Osteocyte (in vitro differentiated cells): ENCODE results near the gene NACC2. TPM values are rescaled to one million over a fixed set of nuclear protein-coding genes. Genes with fewer than 3 reads are reported as not detected.

ENCODE experiments used
- DNase-seq: peaks from one replicate; pipeline ENCODE4 v3.0.0; 2021; ENCODE audit warnings: mixed read lengths; ENCODE audit not compliant: unreplicated experiment; ENCODE audit errors: extremely low spot score
- H3K27ac Mint-ChIP-seq: one replicate; pipeline ENCODE4 v1.8.0; 2021; ENCODE audit warnings: mild to moderate bottlenecking, mixed read lengths; ENCODE audit not compliant: unreplicated experiment
- H3K27me3 Mint-ChIP-seq: one replicate; pipeline ENCODE4 v1.8.0; 2021; ENCODE audit warnings: mixed read lengths; ENCODE audit not compliant: unreplicated experiment
- H3K36me3 Mint-ChIP-seq: one replicate; pipeline ENCODE4 v1.8.0; 2021; ENCODE audit warnings: mixed read lengths; ENCODE audit not compliant: unreplicated experiment
- H3K4me1 Mint-ChIP-seq: one replicate; pipeline ENCODE4 v1.8.0; 2021; ENCODE audit warnings: mixed read lengths; ENCODE audit not compliant: unreplicated experiment
- H3K4me3 Mint-ChIP-seq: one replicate; pipeline ENCODE4 v1.8.0; 2021; ENCODE audit warnings: mild to moderate bottlenecking, moderate library complexity, mixed read lengths; ENCODE audit not compliant: unreplicated experiment
- H3K9me3 Mint-ChIP-seq: one replicate; pipeline ENCODE4 v1.8.0; 2021; ENCODE audit warnings: mixed read lengths; ENCODE audit not compliant: unreplicated experiment
- CTCF ChIP-seq: fragments of 200-600 bp; sonication (generic); IDR thresholded peaks from 2 replicates; pipeline ENCODE4 v1.5.0; 2021; ENCODE audit warnings: antibody characterized with exemption, mild to moderate bottlenecking, moderate library complexity
- total RNA-seq: library from RNA; stranded (reverse); gene quantifications from 2 replicates; pipeline ENCODE4 v1.2.1, GENCODE V29; 2021

The NACC2 gene
- total RNA-seq, 1 donor from 2014 or later, result 40.1 TPM

DNA sequence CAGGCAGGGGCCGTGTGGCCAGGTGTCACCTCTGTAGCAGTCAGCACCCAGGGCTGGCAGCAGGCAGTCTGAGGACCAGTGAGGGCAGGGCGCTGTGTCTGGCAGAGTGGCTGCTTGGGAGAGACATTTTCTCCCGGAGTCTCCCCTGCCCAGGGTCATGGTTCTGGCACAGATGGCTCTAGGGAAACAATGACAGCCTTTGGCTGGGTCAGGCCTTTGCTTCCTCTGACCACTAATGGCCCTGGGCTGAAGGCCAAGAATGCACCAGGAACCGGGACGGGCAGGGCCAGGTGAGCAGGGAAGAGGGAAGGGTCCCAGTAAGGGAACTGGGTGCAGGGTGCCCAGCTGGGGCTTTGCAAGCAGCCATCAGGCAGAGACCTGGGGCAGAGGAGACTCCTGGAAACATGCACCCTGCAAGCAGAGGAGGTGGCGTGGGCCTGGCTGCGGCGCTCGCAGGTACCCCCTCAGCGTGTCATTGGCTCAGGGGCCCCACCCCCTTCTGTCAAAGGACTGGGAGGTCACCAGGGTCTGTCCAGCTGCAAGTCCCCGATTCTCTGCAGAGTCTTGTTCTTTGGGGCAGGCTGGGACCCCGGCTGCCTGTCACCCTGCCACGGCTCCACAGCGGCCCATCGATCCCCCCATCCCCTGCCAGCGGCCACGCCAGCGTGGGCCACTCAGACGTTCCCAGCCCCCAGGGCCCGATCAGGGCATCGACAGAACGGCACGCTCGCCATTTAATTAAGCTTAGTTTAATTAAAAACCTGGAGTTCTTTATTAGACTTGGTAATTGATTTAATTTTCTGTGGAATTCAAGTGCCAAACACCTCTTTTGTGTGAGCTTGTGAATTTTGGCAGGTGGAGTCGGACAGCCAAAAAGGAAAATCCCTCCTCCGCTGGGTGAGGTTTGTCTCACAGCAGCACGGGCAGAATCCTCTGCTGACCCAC, 42.5 kb upstream of the NACC2 start:
- no peak overlapping the region for H3K4me3 Mint-ChIP-seq
- H3K36me3 Mint-ChIP-seq, result no peaks in the 10 kb centered on the region

GRCh38 chr9:136136127-136136925, 41.2 kb upstream of the NACC2 start:
- DNase-seq, result no peak
- Mint-ChIP-seq H3K4me3 (no peak overlapping the region), H3K27ac (no peak overlapping the region), H3K9me3 (no peaks in the 10 kb centered on the region), H3K27me3 (peaks cover 18% of the 10 kb centered on the region), H3K4me1 (peaks cover 8% of the 10 kb centered on the region), H3K36me3 (no peaks in the 10 kb centered on the region)
- no peak for TF ChIP-seq CTCF

More for the DNA sequence above, 42.5 kb upstream of the NACC2 start:
- H3K4me1 Mint-ChIP-seq, result peaks cover 8% of the 10 kb centered on the region
- H3K27me3 Mint-ChIP-seq, result peaks cover 18% of the 10 kb centered on the region
- TF ChIP-seq CTCF, result no peak
- no peak overlapping the region for H3K27ac Mint-ChIP-seq
- H3K9me3 Mint-ChIP-seq, result no peaks in the 10 kb centered on the region
- no peak for DNase-seq

DNA sequence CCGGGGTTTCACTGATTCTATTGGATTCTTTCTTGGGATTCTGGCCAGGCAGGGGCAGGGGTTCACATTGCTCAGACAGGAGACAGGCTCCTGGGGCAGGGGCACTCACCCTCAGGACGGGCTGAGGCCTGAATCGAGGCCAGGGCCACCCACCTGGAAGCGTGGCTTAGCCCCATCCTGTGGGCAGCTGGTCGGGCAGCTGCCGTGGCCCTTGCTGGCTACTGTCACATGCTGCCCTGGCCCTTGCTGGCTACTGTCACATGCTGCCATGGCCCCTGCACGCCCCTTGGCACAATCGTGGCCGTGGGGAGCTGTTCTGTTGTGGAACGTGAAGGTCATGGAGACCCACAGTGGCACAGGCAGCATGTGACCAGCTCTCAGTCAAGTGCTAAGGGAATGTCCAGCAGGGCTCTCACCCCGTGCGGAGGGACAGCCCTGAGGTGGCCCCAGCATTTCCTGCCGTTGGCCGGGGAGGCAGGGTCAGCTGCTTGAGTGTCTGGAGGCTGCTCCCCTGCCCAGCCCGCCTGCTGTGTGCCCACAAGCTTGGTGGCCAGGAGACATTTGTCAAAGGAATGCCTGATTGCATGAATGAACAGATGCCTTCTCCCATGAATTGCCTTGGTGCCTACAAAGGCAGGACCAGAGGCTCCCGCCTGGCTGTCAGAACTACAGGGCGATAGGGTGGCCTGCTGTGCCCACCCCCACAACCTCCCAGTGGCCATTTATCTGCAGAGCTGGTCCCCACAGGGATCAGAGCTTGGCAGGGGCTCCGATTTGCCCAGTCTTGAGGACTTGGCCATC, 40.4 kb upstream of the NACC2 start:
- no peak overlapping the region for H3K27ac Mint-ChIP-seq
- H3K9me3 Mint-ChIP-seq, result no peaks in the 10 kb centered on the region
- H3K36me3 Mint-ChIP-seq, result no peaks in the 10 kb centered on the region
- H3K4me1 Mint-ChIP-seq, result peaks cover 8% of the 10 kb centered on the region
- no peak for DNase-seq
- TF ChIP-seq CTCF, result no peak
- H3K4me3 Mint-ChIP-seq, result no peak overlapping the region
- H3K27me3 Mint-ChIP-seq, result peaks cover 18% of the 10 kb centered on the region

DNA sequence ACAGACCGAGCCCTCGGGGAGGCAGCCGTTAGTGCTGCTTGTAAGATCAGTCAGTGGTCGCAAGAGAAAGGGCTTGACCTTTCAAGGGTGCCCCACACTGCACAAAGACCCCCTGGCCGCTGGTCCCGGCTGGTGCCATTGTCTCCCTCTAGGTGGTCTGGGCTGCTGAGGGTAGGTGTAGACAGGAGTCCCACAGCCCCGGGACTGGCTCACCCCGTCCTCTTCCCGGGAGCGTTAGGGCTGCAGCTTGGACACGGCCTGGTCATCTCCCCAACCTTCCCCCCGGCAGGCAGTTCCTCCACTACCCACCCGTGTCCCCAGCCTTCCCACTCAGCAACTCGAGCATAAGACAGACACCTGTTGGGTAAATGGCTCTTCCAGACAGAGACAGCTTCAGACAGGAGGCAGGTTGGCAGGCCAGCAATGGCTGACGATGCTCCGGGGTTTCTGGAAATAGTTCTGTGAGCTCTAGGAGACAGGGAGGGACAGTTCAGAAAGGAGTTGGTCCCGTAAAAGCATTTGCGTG, 38.9 kb upstream of the NACC2 start:
- H3K27ac Mint-ChIP-seq, result no peak overlapping the region
- H3K36me3 Mint-ChIP-seq, result no peaks in the 10 kb centered on the region
- peaks cover 27% of the 10 kb centered on the region for H3K27me3 Mint-ChIP-seq
- no peaks in the 10 kb centered on the region for H3K9me3 Mint-ChIP-seq
- no peak for DNase-seq
- H3K4me3 Mint-ChIP-seq, result peak overlapping the region; percentile 48
- peaks cover 8% of the 10 kb centered on the region for H3K4me1 Mint-ChIP-seq
- no peak for TF ChIP-seq CTCF
